Activated naive CD4-positive, alpha-beta T cell treated with anti-CD3 and anti-CD28 coated beads, Interleukin-2, amount 10 ng/mL, durations not matched to agents 7 days and 5 days (primary cell): ENCODE measurements around the gene ATP5MC2.
"Not testable (repeated sequence)": the region's sequence is repeated elsewhere in the genome, so short reads cannot be mapped to it uniquely, and the experiment has no call there.

Experiments used
- CTCF ChIA-PET: fragments of 350-600 bp; sonication (Branson Sonifier 250); formaldehyde crosslinking; loops from one replicate; lab custom pipeline; 2021; ENCODE audit warnings: antibody characterized with exemption; lab: Charles Lee
- DNase-seq: peaks from one replicate; pipeline ENCODE4 v3.0.0-alpha.2; 2020
- H3K27ac Mint-ChIP-seq: one replicate; pipeline ENCODE4 v1.8.0; 2021; ENCODE audit warnings: mild to moderate bottlenecking, moderate library complexity, mixed read lengths
- H3K27me3 Mint-ChIP-seq: one replicate; pipeline ENCODE4 v1.8.0; 2021; ENCODE audit warnings: mild to moderate bottlenecking, mixed read lengths
- H3K36me3 Mint-ChIP-seq: one replicate; pipeline ENCODE4 v1.8.0; 2021; ENCODE audit warnings: mixed read lengths
- H3K4me1 Mint-ChIP-seq: one replicate; pipeline ENCODE4 v1.8.0; 2021; ENCODE audit warnings: mixed read lengths
- H3K4me3 Mint-ChIP-seq: one replicate; pipeline ENCODE4 v1.8.0; 2021; ENCODE audit warnings: mild to moderate bottlenecking, moderate library complexity, mixed read lengths
- H3K9me3 Mint-ChIP-seq: one replicate; pipeline ENCODE4 v1.8.0; 2021; ENCODE audit warnings: mixed read lengths

The ATP5MC2 gene

DNA sequence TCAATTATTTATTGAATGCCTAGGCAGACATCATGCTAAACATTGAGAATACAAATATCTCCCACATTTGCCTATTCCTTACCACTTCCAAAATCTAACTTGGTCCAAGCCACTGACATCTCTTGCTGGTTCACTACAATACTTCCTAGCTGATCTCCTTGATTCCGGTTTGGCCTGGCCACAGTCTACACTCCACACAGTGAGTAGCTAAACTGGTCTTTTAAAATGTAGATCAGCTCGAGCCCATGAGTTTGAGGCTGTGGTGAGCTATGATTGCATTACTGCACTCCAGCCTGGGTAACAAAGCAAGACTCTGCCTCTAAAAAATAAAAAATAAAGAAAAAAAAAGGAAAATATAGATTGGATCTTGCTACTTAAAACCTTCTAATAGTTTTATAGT, 7.6 kb upstream of the ATP5MC2 start:
- no peak for DNase-seq
- Mint-ChIP-seq H3K27ac (no peak overlapping the region), H3K36me3 (no peaks in the 10 kb centered on the region), H3K4me3 (no peak overlapping the region), H3K4me1 (no peaks in the 10 kb centered on the region), H3K9me3 (no peaks in the 10 kb centered on the region), H3K27me3 (peaks cover 46% of the 10 kb centered on the region)
- CTCF ChIA-PET: interaction anchor here (0.6 to 1.3 kb wide), 2 partner anchors 15 to 60 kb away, joined by 3 read pairs; no protein-coding TSS in a partner anchor

DNA sequence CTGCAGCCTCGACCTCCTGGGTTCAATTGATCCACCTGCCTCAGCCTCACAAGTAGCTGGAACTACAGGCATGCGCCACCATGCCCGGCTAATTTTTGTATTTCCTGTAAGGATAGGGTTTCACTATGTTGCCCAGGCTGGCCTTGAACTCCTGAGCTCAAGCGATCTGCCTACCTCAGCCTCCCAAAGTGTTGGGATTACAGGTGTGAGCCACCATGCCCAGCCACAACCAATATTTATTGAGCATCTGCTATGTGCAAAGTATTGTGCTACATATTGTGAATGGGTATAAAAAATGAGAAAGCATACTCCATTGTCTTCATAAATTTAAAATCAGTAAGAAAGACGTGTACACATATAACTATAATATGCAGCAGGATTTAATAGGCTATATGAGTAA, 4.2 kb upstream of the ATP5MC2 start:
- not testable (repeated sequence) for H3K4me3 Mint-ChIP-seq, H3K9me3 Mint-ChIP-seq, DNase-seq, H3K27ac Mint-ChIP-seq, H3K36me3 Mint-ChIP-seq
- CTCF ChIA-PET: interaction anchor here (0.6 to 6.6 kb wide), 2 partner anchors 22 to 138 kb away, joined by 3 to 95 read pairs; no protein-coding TSS in a partner anchor
- Mint-ChIP-seq H3K4me1 (peaks cover 17% of the 10 kb centered on the region), H3K27me3 (peaks cover 47% of the 10 kb centered on the region)

DNA sequence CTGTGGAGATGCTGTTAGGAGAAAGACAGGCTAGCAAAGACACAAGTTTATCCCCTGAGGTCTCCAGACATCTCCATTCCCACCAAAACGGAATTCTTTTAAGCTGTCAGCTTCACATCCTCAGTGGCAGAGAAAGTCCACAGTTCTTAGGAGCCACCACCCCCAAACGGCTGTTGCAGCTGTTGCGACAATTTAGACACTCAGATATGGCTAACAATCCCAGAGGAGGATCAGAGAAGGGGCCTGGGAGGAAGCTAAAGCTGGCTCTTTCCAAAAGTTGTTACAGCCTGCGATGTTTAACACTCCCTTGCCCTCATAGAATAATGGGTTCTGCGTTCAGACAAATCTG, 1.9 kb upstream of the ATP5MC2 start:
- Mint-ChIP-seq H3K36me3 (peaks cover 16% of the 10 kb centered on the region), H3K27me3 (peaks cover 44% of the 10 kb centered on the region), H3K4me1 (peaks cover 33% of the 10 kb centered on the region), H3K9me3 (no peaks in the 10 kb centered on the region), H3K27ac (no peak overlapping the region), H3K4me3 (peak overlapping the region; percentile 32)
- no peak for DNase-seq
- CTCF ChIA-PET: interaction anchor here (1.3 to 6.6 kb wide), 5 partner anchors 12 to 135 kb away, joined by 3 to 95 read pairs (median 8); no protein-coding TSS in a partner anchor

DNA sequence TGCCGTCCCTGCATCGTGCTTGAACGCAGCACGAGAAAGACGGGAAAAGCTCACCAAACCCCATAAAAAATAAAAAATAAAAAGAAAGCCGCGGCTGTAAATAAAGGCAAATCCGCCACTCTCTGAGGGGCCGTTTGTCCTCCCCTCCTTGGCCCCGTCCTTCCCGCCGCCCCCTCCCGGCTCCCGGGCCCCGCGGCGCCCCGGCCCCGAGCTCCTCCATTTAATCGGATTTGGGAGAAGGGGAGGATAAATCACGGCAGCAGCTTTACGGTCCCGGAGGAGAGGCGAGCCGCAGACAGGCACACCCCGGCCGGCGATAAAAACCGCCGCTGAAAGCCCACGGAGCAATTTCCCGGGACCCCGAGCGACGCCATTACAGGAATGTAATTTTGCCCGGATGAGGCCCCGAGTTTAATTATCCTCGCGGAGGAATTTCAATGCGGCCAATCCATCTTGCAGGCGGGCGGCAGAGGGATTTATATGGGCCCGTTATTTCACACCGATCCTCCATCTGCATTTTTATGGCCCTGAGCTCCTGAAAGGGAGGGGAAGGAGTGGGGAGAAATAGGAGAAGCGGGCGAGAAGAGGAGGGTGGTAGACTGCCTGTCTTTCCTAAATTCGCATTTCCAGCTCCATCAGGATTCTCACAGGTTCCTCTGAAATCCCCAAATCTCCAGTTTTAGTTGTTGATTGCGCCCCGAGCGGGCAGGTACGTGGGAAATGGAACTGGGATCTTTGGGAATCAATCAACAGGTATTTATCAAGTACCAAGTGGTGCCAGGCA, 1.3 kb upstream of the ATP5MC2 start:
- peaks cover 22% of the 10 kb centered on the region for H3K36me3 Mint-ChIP-seq
- no peaks in the 10 kb centered on the region for H3K9me3 Mint-ChIP-seq
- CTCF ChIA-PET: interaction anchor here (1.3 to 6.6 kb wide), 7 partner anchors 12 to 135 kb away, joined by 3 to 95 read pairs (median 8); no protein-coding TSS in a partner anchor
- peaks cover 38% of the 10 kb centered on the region for H3K4me1 Mint-ChIP-seq
- DNase-seq: no peak
- H3K27ac Mint-ChIP-seq: no peak overlapping the region
- peak overlapping the region; percentile 97 for H3K4me3 Mint-ChIP-seq
- H3K27me3 Mint-ChIP-seq: peaks cover 44% of the 10 kb centered on the region

DNA sequence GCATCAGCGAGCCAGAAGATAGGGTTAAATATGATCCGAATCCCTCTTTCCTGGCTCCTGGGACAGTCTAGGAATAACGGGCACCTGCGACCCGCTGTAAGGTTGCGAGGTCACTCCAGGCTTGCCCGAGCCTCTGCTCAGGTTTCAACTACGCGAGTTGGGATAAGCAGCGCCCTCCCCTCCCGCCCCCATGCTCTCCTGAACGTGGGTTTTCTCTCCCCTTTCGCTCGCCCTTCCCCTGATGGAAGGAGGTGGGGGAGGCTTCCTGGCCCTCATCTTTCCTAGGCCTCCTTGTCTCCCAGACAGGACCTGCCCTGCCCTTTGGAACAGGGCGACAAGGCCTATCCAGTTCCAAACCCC, 753 bp upstream of the ATP5MC2 start:
- Mint-ChIP-seq H3K4me1 (peaks cover 38% of the 10 kb centered on the region), H3K9me3 (no peaks in the 10 kb centered on the region), H3K36me3 (peaks cover 23% of the 10 kb centered on the region), H3K4me3 (peak overlapping the region; percentile 97), H3K27ac (no peak overlapping the region), H3K27me3 (peaks cover 44% of the 10 kb centered on the region)
- CTCF ChIA-PET: interaction anchor here (1.0 to 6.6 kb wide), 16 partner anchors 18 to 168 kb away, joined by 3 to 95 read pairs (median 6); partner anchors contain the start of genes ATF7 and CALCOCO1
- peak; percentile 37 for DNase-seq

DNA sequence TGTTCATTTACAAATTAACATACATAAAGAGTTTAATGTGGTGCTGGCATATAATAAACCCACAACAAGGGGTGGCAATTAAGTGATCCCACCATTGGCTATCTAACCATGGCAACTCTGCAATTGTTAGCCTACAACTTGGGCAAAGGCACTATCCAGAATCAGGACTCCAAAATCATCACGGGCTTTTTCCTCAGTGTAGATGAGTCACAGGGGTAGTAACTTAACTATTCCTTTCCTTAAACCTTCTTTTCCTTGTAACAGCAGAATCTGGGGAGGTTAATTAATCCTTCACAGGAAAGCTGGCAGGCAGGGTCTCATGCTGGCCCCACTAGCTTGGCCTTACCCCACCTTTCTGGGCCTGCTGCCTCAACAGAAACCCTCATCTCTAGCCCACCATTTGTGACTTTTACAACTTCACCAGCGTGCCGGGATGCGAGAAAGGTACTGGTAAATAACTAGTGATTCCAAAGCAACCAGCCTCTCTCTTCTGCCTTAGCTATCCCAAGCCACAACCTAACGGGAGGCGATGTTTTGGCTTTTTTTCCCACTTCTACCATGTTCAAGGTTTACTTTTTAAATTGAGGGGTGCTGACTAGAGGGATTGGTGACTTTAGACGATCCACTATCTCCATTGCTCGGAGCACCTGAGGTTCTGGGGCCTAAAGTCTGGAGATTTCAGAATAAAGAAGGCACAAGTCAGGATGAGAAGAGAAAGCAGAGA, 744 bp downstream of the ATP5MC2 start:
- Mint-ChIP-seq H3K36me3 (peaks cover 33% of the 10 kb centered on the region), H3K4me1 (peaks cover 44% of the 10 kb centered on the region), H3K27me3 (peaks cover 44% of the 10 kb centered on the region), H3K9me3 (no peaks in the 10 kb centered on the region), H3K4me3 (peak overlapping the region; percentile 97), H3K27ac (peak overlapping the region; percentile 95)
- CTCF ChIA-PET: interaction anchor here (0.5 to 6.6 kb wide), 27 partner anchors 7 to 330 kb away, joined by 3 to 95 read pairs (median 4); partner anchors contain the start of genes ATF7 and CALCOCO1
- no peak for DNase-seq

DNA sequence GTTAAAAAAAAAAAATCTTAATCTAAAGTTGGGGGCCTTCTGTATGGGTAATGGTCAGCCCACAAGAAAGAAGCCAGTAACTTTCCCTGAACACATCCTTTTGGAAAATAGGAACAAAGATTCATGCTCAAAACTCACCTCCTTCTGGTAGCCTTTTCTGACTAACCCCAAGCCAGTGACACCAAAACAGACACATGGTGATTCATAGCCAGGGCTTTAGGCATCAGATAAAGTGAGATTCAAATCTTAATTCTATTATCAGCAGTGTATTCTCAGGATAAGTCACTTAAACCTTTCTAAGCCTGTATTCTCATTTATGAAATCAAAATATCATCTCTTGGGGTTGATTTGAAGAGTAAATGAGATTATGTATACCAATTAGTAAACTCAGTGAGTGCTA, 4.9 kb downstream of the ATP5MC2 start:
- Mint-ChIP-seq H3K27me3 (peaks cover 3% of the 10 kb centered on the region), H3K4me1 (peaks cover 38% of the 10 kb centered on the region), H3K4me3 (no peak overlapping the region), H3K36me3 (peaks cover 57% of the 10 kb centered on the region), H3K9me3 (no peaks in the 10 kb centered on the region), H3K27ac (no peak overlapping the region)
- DNase-seq: no peak
- CTCF ChIA-PET: interaction anchor here (1.6 to 2.2 kb wide), 2 partner anchors 76 to 128 kb away, joined by 7 read pairs; no protein-coding TSS in a partner anchor

DNA sequence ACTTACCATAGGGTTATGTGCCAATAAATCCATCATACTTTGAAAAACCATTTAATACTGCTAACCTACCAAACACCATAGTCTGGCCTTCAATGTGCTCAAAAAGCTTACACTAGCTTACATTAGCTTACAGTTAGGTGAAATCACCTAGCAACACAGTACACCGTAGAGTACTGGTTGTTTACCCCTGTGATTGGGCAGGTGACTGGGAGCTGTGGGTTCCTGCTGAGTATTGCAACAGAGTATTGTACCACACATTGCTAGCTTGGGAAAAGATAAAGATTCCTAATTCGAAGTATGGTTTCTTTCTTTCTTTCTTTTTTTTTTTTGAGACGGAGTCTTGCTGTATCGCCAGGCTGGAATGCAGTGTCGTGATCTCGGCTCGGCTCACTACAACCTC, 5.6 kb downstream of the ATP5MC2 start:
- DNase-seq: no peak
- Mint-ChIP-seq H3K4me1 (peaks cover 34% of the 10 kb centered on the region), H3K9me3 (no peaks in the 10 kb centered on the region), H3K4me3 (no peak overlapping the region), H3K27me3 (no peaks in the 10 kb centered on the region), H3K27ac (no peak overlapping the region), H3K36me3 (peaks cover 63% of the 10 kb centered on the region)
- CTCF ChIA-PET: interaction anchor here (0.7 to 2.2 kb wide), 3 partner anchors 41 to 127 kb away, joined by 3 to 7 read pairs (median 7); no protein-coding TSS in a partner anchor

DNA sequence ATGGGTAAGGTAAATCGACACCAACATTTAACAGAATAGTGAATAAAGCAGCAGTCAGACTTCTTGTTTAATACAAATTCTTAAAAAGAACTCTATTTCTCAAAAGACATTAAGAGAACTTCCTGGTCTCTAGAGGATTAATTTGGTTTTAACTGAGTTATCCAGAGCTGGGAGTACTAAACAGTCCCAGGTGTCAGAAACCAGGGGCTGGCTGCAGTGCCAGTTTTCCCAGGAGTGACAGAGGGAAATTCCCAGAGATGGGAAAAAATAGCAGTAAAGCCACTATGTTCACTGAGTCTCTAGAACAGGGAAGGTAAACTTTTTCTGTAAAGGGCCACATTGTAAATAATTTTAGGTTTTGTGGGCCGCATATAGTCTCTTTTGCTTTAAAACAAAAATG, 8.8 kb downstream of the ATP5MC2 start:
- peaks cover 58% of the 10 kb centered on the region for H3K36me3 Mint-ChIP-seq
- no peak overlapping the region for H3K27ac Mint-ChIP-seq
- H3K4me1 Mint-ChIP-seq: peaks cover 11% of the 10 kb centered on the region
- no peaks in the 10 kb centered on the region for H3K27me3 Mint-ChIP-seq
- H3K9me3 Mint-ChIP-seq: no peaks in the 10 kb centered on the region
- no peak overlapping the region for H3K4me3 Mint-ChIP-seq
- DNase-seq: no peak
- CTCF ChIA-PET: interaction anchor here (1.8 kb wide), 1 partner anchor 8 kb away, joined by 5 read pairs; the partner anchor contains the start of gene ATP5MC2

DNA sequence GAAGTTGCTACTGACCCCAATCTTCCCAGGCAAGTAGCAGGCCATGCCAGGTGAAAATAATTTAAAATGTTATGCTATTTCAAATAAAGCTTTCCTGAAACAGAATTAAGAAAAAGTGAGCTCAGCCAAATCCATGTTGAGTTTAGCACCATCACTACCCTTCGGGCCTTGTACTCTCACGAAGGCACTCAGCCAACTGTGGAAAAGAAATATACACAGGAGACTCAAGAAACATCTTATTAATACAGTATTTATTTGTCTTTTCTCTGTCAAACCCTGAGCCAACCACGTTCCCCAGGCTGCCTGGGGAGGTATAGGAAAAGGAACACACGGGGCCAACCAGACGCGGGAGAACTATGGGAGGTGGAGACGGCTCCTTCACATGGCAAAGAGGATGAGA, 10.9 kb downstream of the ATP5MC2 start:
- CTCF ChIA-PET: interaction anchor here (0.6 to 1.1 kb wide), 2 partner anchors 11 to 287 kb away, joined by 3 to 4 read pairs; partner anchors contain the start of gene ATP5MC2
- Mint-ChIP-seq H3K4me3 (no peak overlapping the region), H3K4me1 (peaks cover 5% of the 10 kb centered on the region), H3K27me3 (no peaks in the 10 kb centered on the region), H3K36me3 (peaks cover 49% of the 10 kb centered on the region), H3K27ac (no peak overlapping the region), H3K9me3 (no peaks in the 10 kb centered on the region)
- DNase-seq: no peak

DNA sequence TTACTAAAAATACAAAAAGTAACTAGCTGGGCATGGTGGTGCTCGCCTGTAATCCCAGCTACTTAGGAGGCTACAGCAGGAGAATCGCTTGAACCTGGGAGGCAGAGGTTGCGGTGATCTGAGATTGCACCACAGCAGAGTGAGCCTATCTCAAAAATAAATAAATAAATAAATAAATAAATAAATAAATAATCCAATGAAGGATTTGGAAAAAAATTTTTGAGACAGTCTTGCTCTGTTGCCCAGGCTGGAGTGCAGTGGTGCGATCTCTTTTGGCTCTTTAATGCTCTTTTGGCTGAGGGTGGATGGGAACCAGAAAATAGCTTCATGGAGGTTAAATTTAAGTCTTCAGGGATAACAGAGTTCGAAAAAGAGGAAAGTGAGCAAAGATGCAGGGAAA, 11.7 kb downstream of the ATP5MC2 start:
- Mint-ChIP-seq H3K4me3 (no peak overlapping the region), H3K4me1 (no peaks in the 10 kb centered on the region), H3K27ac (peak overlapping the region; percentile 72), H3K9me3 (no peaks in the 10 kb centered on the region), H3K27me3 (no peaks in the 10 kb centered on the region), H3K36me3 (peaks cover 42% of the 10 kb centered on the region)
- DNase-seq: no peak
- CTCF ChIA-PET: interaction anchor here (1.1 kb wide), 1 partner anchor 11 kb away, joined by 4 read pairs; the partner anchor contains the start of gene ATP5MC2

DNA sequence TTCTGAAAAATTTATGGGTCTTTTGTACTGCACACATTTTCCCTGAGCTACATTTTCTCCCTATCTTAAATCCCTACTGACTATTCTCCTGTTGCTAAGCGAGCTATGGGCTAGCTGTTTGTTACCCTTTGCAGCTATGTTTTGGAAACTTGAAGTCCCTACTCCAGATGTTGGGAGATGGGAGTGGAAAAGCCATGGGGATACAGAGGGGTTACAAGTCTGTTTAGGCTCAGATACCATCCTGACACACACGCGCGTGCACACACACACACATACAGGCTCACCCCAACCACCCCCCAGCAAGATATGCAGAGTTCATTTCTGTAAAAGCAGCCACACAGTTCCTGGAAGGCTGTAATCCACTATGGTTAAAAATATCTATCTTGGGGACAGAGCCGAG, 15.8 kb downstream of the ATP5MC2 start:
- no peaks in the 10 kb centered on the region for H3K4me1 Mint-ChIP-seq
- CTCF ChIA-PET: no interaction called here
- H3K27ac Mint-ChIP-seq: no peak overlapping the region
- H3K27me3 Mint-ChIP-seq: no peaks in the 10 kb centered on the region
- DNase-seq: no peak
- no peak overlapping the region for H3K4me3 Mint-ChIP-seq
- peaks cover 18% of the 10 kb centered on the region for H3K36me3 Mint-ChIP-seq
- no peaks in the 10 kb centered on the region for H3K9me3 Mint-ChIP-seq

DNA sequence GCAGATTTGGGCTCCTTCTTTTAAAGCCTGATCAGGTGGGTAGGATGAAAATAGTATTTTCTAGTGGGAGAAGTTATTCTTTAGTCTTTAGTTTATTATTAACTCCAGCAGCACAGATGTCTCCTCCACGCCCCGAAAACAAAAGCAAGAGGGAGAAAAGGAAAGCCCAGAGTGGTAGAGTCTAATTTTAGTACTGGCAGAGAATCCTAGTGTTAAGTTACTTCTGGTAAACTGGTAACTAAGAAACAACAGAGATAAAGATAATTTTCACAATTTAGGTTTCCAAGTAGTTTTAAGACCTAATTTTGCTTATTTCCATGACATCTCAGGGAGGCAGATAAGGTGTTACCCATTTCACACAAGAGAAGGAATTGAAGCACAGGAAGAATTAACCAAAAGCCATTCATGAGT, 16.3 kb downstream of the ATP5MC2 start:
- no peaks in the 10 kb centered on the region for H3K27me3 Mint-ChIP-seq
- no peaks in the 10 kb centered on the region for H3K4me1 Mint-ChIP-seq
- no peaks in the 10 kb centered on the region for H3K9me3 Mint-ChIP-seq
- no peak for DNase-seq
- CTCF ChIA-PET: no interaction called here
- peaks cover 15% of the 10 kb centered on the region for H3K36me3 Mint-ChIP-seq
- no peak overlapping the region for H3K27ac Mint-ChIP-seq
- no peak overlapping the region for H3K4me3 Mint-ChIP-seq

DNA sequence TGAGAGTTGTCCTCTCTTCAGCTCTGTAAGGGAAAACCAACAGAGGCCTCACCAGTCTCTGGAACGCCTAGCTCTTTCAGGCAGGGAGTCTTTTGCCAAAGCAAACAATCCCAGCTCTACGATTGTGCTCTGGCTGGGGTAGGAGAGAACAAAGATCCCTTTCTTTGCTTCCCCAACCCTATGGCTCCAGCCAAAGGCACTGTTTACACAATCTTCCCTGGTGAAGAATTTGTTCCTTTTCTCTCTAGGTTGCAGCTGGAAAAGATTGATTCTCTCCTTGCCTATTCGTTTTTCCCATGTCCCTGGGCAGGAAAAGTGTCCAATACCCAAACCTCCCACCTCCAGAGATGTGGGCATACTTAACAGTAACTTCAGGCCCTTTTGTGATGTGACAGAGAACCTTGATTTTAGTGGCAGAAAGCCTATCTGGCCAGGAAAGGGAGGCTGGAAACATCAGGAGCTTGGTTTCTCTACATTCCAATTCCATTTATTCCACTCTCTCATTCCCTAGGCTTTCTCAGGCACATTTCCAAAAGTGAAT, 16.8 kb downstream of the ATP5MC2 start:
- H3K4me3 Mint-ChIP-seq: no peak overlapping the region
- no peak for DNase-seq

More for the DNA sequence above, 16.8 kb downstream of the ATP5MC2 start:
- Mint-ChIP-seq H3K9me3 (no peaks in the 10 kb centered on the region), H3K4me1 (no peaks in the 10 kb centered on the region), H3K27me3 (no peaks in the 10 kb centered on the region), H3K27ac (no peak overlapping the region), H3K36me3 (peaks cover 11% of the 10 kb centered on the region)
- CTCF ChIA-PET: interaction anchor here (1.1 kb wide), 1 partner anchor 116 kb away, joined by 4 read pairs; no protein-coding TSS in a partner anchor
